ENCODE data around the gene KLF15. TPM values are rescaled to one million over a fixed set of nuclear protein-coding genes. Genes with fewer than 3 reads are reported as not detected.
A peak's percentile ranks its signal among the peaks of the same experiment; 100 is the strongest.

The KLF15 gene
- total and polyA plus RNA-seq, 2 donors from 2014 or later: 22.9 to 30.0 TPM

DNA sequence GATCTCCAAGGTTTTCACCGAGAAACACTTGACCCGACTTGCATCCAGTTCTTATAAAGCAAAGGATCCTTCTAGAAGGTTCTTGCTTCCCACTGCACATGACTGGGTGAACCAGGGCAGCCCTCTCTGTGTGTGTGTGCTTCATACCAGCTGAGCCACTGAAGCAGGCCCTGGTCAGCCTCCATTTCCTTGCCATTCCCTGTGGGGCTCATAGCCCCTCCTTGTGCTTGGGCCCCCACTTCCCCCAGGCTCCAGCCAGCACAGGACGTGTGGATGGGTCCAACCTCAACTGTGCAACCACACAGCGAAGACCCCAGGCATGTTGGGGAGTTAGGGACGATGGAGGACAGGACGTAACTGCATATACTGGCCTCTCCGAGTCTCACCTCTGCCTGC is 15.5 kb downstream of the KLF15 start:
- Histone ChIP-seq H3K4me1 (ENCODE audit: control insufficient read depth in 2 of 3, insufficient read depth in 2 of 3, low read depth in 1 of 3, low read length in 3 of 3) (peaks cover 0 to 4% (median 3%) of the 10 kb centered on the region in 3 donors), H3K27me3 (ENCODE audit: control insufficient read depth, insufficient read depth, low read length) (no peaks in the 10 kb centered on the region), H3K4me3 (ENCODE audit: low read length in 3 of 3) (no peak overlapping the region), H3K27ac (ENCODE audit: low read depth in 2 of 2, low read length in 2 of 2) (no peak overlapping the region), H3K36me3 (ENCODE audit: control insufficient read depth in 2 of 3, insufficient read depth in 3 of 3, low read length in 3 of 3) (peaks cover 0 to 10% (median 2%) of the 10 kb centered on the region in 3 donors), H3K9me3 (ENCODE audit: control insufficient read depth in 2 of 3, insufficient read depth in 1 of 3, low read length in 3 of 3) (no peaks in the 10 kb centered on the region), H3K9ac (ENCODE audit: low read length in 3 of 3) (no peak overlapping the region)
- FAIRE-seq (no peak), DNase-seq (peak in 1 of 5 donors; percentile 41)
- intact Hi-C loops (cut with DNase I): no loop called here
- TF ChIP-seq, protein P1, sequence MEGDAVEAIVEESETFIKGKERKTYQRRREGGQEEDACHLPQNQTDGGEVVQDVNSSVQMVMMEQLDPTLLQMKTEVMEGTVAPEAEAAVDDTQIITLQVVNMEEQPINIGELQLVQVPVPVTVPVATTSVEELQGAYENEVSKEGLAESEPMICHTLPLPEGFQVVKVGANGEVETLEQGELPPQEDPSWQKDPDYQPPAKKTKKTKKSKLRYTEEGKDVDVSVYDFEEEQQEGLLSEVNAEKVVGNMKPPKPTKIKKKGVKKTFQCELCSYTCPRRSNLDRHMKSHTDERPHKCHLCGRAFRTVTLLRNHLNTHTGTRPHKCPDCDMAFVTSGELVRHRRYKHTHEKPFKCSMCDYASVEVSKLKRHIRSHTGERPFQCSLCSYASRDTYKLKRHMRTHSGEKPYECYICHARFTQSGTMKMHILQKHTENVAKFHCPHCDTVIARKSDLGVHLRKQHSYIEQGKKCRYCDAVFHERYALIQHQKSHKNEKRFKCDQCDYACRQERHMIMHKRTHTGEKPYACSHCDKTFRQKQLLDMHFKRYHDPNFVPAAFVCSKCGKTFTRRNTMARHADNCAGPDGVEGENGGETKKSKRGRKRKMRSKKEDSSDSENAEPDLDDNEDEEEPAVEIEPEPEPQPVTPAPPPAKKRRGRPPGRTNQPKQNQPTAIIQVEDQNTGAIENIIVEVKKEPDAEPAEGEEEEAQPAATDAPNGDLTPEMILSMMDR (IDR thresholded peaks at IDR 0.05; ENCODE audit: borderline replicate concordance, extremely low read depth, insufficient read depth): no peak

DNA sequence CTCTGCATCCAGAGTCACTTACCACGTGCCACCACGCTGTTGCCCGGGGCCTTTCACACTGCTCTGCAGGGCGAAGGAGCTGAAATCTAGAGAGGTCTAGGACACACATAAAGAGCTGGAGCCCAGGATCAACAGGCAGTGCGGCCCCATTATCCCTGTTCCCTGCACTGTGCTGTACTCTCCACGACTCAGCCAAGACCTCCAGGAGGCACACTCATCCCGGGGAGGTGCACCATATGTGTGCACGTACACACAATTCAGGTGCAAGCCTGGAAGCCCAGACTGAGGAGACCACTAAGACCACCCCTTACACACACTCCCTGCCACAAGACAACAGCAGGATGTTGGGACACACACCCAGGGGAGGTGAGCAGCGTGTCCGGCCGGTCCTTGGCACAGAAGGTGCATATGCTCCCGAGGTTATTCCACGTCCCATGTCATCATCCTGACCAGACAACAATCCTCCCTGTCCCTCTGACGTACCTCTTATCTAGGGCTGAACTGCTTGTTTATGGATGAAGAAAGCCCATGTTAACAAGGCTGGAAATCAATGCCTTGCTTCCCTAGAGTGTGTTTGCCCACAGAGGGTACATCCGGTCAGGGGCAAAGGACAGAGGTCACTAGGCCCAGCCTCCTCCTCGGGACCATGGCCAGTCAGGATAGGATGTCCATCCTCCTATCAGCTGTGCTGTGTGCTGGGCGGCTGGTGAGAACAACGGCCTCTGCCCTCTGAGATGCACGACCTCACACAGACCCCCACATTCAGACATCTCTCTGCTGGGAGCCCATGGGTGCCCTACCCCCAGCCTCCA is 16.1 kb downstream of the KLF15 start:
- intact Hi-C loops (cut with DNase I): no loop called here
- FAIRE-seq: no peak

DNA sequence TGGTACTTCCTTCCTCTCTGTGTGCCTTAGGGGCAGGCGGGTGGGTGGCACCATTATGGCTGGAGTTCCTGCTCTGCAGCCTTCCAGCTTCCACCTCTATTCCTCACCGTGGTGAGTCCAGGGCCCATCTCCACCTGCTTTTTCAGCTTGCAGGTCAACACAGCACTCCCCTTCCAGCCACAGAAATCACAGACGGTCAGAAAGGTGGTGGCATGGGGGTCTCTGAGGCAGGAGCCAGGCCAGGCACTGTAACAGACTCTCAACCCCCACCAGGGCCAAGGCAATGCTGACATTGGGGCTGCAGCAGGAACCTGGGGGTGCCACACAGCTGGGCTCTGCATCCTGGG is 16.6 kb downstream of the KLF15 start:
- DNase-seq: peak in 1 of 5 donors; percentile 16

More for the DNA sequence above, 16.1 kb downstream of the KLF15 start:
- Histone ChIP-seq H3K27me3 (ENCODE audit: control insufficient read depth, insufficient read depth, low read length) (no peaks in the 10 kb centered on the region), H3K27ac (ENCODE audit: low read depth in 2 of 2, low read length in 2 of 2) (no peak overlapping the region), H3K4me3 (ENCODE audit: low read length in 3 of 3) (no peak overlapping the region), H3K4me1 (ENCODE audit: control insufficient read depth in 2 of 3, insufficient read depth in 2 of 3, low read depth in 1 of 3, low read length in 3 of 3) (peaks cover 0 to 4% (median 3%) of the 10 kb centered on the region in 3 donors), H3K36me3 (ENCODE audit: control insufficient read depth in 2 of 3, insufficient read depth in 3 of 3, low read length in 3 of 3) (peaks cover 0 to 4% (median 2%) of the 10 kb centered on the region in 3 donors), H3K9me3 (ENCODE audit: control insufficient read depth in 2 of 3, insufficient read depth in 1 of 3, low read length in 3 of 3) (no peaks in the 10 kb centered on the region), H3K9ac (ENCODE audit: low read length in 3 of 3) (no peak overlapping the region)
- TF ChIP-seq, protein P1 (IDR thresholded peaks at IDR 0.05; ENCODE audit: borderline replicate concordance, extremely low read depth, insufficient read depth): no peak
- peak in 2 of 5 donors; percentile 28 to 54 for DNase-seq

More for the DNA sequence above, 16.6 kb downstream of the KLF15 start:
- Histone ChIP-seq H3K27me3 (ENCODE audit: control insufficient read depth, insufficient read depth, low read length) (no peaks in the 10 kb centered on the region), H3K9me3 (ENCODE audit: control insufficient read depth in 2 of 3, insufficient read depth in 1 of 3, low read length in 3 of 3) (no peaks in the 10 kb centered on the region), H3K36me3 (ENCODE audit: control insufficient read depth in 2 of 3, insufficient read depth in 3 of 3, low read length in 3 of 3) (peaks cover 0 to 2% (median 0%) of the 10 kb centered on the region in 3 donors), H3K4me1 (ENCODE audit: control insufficient read depth in 2 of 3, insufficient read depth in 2 of 3, low read depth in 1 of 3, low read length in 3 of 3) (peaks cover 0 to 4% (median 3%) of the 10 kb centered on the region in 3 donors), H3K4me3 (ENCODE audit: low read length in 3 of 3) (no peak overlapping the region), H3K9ac (ENCODE audit: low read length in 3 of 3) (no peak overlapping the region), H3K27ac (ENCODE audit: low read depth in 2 of 2, low read length in 2 of 2) (no peak overlapping the region)
- FAIRE-seq: no peak
- intact Hi-C loops (cut with DNase I): no loop called here
- TF ChIP-seq, protein P1 (IDR thresholded peaks at IDR 0.05; ENCODE audit: borderline replicate concordance, extremely low read depth, insufficient read depth): no peak

All from kidney (tissue), 14 donors.